Epithelial cell of proximal tubule (primary cell): Measurements from ENCODE around the gene MARCHF10. TPM values are rescaled to one million over a fixed set of nuclear protein-coding genes. Genes with fewer than 3 reads are reported as not detected.

Experiments used
- DNase-seq: peaks from one replicate; pipeline ENCODE4 v3.0.0-alpha.2; 2011; ENCODE audit warnings: low read depth
- H3K4me3 ChIP-seq: 2 replicates; pipeline ENCODE4 v1.5.1; 2011; ENCODE audit warnings: low read depth, mild to moderate bottlenecking, low read length
- total RNA-seq: library from RNA; depleted of rRNA; stranded (reverse); fragments of >200 nt; gene quantifications from 2 replicates; pipeline ENCODE4 v1.2.3, GENCODE V29; 2015
- TF ChIP-seq, protein P1 (sequence below): conservative IDR thresholded peaks from 2 replicates; pipeline ENCODE4 v1.5.1; 2012; ENCODE audit warnings: low read depth, mild to moderate bottlenecking, low read length

Gene MARCHF10
- total RNA-seq, 1 donor from 2014 or later = 4.8 TPM

DNA sequence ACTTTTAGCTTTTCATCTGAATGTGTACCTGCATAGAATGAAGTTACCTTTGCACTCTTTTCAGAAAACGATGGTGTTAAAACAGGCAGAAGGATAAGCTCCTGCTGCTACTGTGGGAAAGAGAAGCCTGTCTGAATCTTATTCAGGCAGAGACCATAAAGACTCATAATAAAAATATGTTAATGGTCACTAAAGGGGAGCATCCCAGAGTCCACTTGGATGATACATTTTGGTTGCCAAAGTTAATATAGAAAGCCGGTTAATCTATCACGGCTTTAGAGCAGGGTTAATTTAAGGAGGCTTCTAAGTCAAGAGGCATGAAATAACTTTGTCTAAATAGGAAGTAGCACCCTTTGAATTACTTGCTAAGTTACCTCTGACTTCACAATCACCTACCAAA lies 2.9 kb downstream of the MARCHF10 start:
- TF ChIP-seq, protein P1, sequence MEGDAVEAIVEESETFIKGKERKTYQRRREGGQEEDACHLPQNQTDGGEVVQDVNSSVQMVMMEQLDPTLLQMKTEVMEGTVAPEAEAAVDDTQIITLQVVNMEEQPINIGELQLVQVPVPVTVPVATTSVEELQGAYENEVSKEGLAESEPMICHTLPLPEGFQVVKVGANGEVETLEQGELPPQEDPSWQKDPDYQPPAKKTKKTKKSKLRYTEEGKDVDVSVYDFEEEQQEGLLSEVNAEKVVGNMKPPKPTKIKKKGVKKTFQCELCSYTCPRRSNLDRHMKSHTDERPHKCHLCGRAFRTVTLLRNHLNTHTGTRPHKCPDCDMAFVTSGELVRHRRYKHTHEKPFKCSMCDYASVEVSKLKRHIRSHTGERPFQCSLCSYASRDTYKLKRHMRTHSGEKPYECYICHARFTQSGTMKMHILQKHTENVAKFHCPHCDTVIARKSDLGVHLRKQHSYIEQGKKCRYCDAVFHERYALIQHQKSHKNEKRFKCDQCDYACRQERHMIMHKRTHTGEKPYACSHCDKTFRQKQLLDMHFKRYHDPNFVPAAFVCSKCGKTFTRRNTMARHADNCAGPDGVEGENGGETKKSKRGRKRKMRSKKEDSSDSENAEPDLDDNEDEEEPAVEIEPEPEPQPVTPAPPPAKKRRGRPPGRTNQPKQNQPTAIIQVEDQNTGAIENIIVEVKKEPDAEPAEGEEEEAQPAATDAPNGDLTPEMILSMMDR = no peak
- H3K4me3 ChIP-seq = no peak overlapping the region
- DNase-seq = no peak

DNA sequence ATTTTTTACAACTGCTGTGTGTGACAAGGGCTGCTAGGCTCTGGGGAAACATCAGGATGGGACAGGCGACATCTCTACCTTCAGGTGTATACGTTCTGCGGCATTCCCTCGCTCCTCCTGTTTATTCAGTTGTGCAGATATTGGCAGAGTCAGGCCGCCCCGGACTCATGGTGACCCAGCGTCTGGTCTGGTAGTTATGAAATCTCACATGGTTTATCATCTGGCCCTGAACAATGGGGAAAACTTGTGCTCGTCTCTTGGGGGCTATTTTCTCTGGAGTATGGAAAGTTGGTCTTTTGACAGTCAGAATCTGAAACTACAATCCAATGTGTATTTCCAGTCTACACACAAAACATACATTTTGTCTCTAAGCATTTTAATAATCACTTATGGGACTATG lies 3.3 kb downstream of the MARCHF10 start:
- TF ChIP-seq, protein P1 = no peak
- DNase-seq = no peak
- no peak overlapping the region for H3K4me3 ChIP-seq

- no peak overlapping the region for H3K4me3 ChIP-seq
- no peak for DNase-seq
Observed at GRCh38 chr17:62804025-62804424, 4.1 kb downstream of the MARCHF10 start.

DNA sequence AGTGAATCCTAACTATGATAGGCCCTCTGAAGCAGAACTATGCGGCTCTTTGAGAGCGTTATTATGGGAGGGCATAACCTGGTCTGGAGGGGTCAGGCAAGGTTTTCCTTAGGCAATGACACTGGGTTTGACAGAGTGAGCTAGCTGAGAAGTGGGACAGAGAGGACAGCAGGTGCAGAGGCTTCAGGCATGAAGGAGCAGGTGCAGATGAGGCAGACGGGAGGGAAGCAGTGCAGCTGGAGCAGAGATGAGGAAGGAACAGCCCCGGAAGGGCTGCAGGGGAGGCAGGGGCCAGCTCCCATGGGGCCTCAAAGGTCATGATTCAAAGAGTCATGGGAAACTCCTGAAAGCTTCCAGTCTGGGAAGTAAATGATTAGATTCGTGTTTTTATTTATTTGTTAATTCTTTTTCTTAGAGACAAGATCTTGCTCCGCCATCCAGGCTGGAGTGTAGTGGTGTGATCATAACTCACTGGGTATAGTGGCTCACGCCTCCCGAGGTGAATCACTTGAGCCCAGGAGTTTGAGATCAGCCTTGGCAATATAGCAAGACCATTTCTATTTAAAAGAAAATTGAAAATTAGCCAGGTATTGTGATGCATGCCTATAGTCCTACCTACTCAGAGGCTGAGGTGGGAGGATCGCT lies 5.4 kb downstream of the MARCHF10 start:
- TF ChIP-seq, protein P1 = no peak
- no peak for DNase-seq
- H3K4me3 ChIP-seq = no peak overlapping the region

More at GRCh38 chr17:62804025-62804424, 4.1 kb downstream of the MARCHF10 start:
- TF ChIP-seq, protein P1 = no peak

DNA sequence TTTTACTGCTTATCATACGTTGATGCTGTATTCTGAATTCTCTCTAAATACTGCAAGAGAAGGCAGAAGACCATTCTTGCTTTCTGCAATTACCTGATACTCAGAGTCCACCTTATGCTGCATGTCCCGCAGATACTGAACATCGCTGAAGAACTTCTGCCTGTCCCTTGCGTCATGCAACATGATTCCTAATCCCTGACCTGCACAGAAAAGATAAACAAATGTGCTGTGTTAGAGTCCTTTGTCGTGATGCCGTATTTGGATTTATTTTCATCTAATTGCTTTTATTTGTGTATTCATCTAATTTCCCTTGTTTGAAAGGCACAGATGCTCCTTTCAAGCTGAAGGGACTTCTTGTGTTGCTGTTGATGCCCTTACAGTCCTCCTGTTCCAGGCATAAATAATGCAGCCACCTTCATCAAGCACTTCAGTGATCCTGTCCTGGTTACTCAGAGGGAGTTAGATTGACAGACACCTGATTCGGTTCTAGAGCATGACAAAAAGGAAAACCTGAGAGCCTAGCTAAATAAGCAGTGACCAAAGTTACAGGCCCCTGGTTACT lies 6.5 kb downstream of the MARCHF10 start:
- TF ChIP-seq, protein P1 = no peak
- no peak for DNase-seq
- no peak overlapping the region for H3K4me3 ChIP-seq

DNA sequence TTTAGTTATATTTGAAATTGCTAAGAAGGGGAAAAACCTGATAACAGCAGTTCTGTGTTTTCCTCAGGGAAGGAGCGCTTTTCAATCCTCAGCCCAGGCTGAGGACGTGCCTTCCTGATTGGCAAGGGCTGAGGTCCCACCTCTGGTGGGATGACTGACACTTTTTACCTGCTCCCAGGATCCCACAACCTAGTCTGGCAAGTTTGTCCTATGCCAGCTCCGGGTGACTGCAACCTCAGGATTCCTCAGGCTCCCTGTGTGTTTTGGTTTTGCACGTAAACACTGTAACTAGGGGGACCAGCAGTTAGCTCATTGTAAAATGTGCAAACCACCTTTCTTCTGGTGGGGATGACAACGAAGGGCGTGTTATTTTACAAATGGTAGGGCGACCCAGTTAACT lies 7.5 kb downstream of the MARCHF10 start:
- TF ChIP-seq, protein P1 = no peak
- DNase-seq = no peak
- no peak overlapping the region for H3K4me3 ChIP-seq

- TF ChIP-seq, protein P1 = no peak
- no peak for DNase-seq
- H3K4me3 ChIP-seq = no peak overlapping the region
Observed at GRCh38 chr17:62797959-62798358, 10.2 kb downstream of the MARCHF10 start.
